IPS-15b (cell line): Measurements from ENCODE around the gene FBXW5.

Source experiments
- H3K27me3 ChIP-seq: one replicate; pipeline ENCODE4 v1.6.1; 2013; ENCODE audit warnings: low read length; ENCODE audit not compliant: control insufficient read depth, insufficient read depth
- H3K36me3 ChIP-seq: one replicate; pipeline ENCODE4 v1.6.1; 2013; ENCODE audit warnings: low read length; ENCODE audit not compliant: control insufficient read depth, insufficient read depth
- H3K4me1 ChIP-seq: one replicate; pipeline ENCODE4 v1.6.1; 2013; ENCODE audit warnings: mild to moderate bottlenecking, low read length; ENCODE audit not compliant: control insufficient read depth, insufficient read depth
- H3K4me3 ChIP-seq: one replicate; pipeline ENCODE4 v1.5.1; 2013; ENCODE audit warnings: low read depth, low read length
- H3K9ac ChIP-seq: one replicate; pipeline ENCODE4 v1.6.1; 2013; ENCODE audit warnings: low read depth, mild to moderate bottlenecking, low read length
- H3K9me3 ChIP-seq: one replicate; pipeline ENCODE4 v1.6.1; 2013; ENCODE audit warnings: mild to moderate bottlenecking, low read length; ENCODE audit not compliant: control insufficient read depth, insufficient read depth

FBXW5 gene

DNA sequence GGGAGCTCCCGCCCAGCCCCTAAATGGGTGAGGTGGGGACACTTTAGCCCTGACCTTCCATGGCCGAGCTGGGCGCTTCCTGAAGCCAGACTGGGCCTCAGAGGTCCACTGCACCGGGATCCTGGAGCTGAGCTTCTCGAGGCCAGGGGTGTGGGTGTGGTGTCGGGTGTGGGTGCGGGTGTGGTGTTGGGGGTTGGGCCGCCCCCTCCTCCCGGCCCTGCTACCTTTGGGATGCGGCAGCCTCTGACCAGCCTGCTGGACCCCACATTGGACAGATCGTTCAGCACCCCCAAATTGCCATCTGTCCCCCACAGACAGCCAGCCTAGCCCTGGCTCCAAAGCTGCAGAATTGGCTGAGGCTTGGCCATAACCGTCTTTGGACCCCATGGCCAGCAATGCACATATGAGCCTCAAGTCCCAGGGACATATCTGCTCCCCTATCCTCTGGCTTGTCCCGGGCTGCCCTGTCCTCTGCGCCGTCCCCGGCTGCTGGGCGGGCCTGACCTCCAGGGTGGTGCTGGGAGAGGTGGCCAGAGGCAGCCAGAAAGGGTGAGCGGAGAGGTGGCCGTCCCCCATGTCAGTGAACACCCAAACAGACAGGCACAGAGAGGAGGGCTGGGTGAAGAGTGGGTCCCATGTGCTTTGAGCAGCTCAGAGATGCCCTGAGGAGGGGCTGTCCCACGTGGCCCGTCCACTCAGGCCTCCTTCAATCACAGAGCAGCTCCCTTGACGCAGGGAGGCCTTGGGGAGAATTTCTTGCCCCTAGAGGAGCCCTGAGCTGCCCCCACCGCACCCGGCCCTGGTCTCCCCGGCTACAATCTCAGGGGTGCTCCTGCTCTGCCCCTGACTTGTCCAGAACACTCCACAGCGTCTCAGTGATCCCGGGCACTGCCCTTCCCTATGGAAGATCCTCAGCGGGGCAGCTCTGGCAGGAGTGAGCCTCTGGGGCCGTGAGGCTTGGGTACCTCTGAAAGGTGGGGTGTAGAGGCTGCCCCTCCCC lies 29.4 kb upstream of the FBXW5 start:
- no peak overlapping the region for H3K9ac ChIP-seq
- no peak overlapping the region for H3K4me3 ChIP-seq
- H3K36me3 ChIP-seq = no peaks in the 10 kb centered on the region
- no peaks in the 10 kb centered on the region for H3K27me3 ChIP-seq
- H3K9me3 ChIP-seq = no peaks in the 10 kb centered on the region
- no peaks in the 10 kb centered on the region for H3K4me1 ChIP-seq

DNA sequence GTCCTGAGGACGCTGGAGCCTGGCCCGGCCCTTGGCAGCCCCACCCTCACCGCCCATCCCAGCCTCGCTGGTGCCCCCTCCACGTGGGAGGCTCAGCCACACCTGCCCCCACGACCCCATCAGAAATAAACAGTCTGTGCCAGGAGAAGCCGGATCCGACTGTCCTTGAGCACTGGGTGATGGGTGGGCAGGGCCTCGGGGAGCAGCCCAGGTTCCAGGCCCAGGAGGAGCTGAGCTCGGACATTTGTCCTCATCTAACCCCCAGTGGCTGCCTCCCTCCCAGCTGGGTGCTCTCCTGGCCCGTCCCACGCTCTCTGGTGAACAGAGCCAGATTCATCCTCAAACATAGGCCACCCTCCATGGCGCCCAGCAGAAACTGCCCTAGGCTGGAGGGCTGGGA lies 28.2 kb upstream of the FBXW5 start:
- H3K9ac ChIP-seq = no peak overlapping the region
- no peaks in the 10 kb centered on the region for H3K36me3 ChIP-seq
- H3K4me1 ChIP-seq = no peaks in the 10 kb centered on the region
- no peaks in the 10 kb centered on the region for H3K27me3 ChIP-seq
- H3K9me3 ChIP-seq = no peaks in the 10 kb centered on the region
- no peak overlapping the region for H3K4me3 ChIP-seq

DNA sequence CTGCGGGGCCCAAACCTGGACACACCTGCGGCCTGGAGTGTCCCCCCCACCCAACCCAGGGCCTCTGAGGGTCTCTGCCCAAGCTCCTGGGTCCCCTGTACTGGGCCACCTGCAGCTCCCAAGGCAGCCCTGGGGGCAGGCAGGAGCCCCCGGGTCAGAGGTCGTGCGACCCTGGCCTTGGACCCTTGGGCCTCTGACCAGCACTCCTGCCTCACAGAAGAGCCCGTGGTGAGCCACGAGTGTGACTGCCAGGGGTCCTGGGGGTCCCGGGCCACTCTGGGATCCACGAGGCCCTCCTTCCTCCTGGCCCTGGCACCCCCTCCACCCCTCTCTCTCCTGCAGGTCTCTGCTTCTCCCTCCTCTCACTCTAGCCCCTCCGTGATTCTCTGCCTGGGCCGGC lies 27.8 kb upstream of the FBXW5 start:
- Histone ChIP-seq H3K27me3 (no peaks in the 10 kb centered on the region), H3K9me3 (no peaks in the 10 kb centered on the region), H3K4me3 (no peak overlapping the region), H3K4me1 (no peaks in the 10 kb centered on the region), H3K9ac (no peak overlapping the region), H3K36me3 (no peaks in the 10 kb centered on the region)

DNA sequence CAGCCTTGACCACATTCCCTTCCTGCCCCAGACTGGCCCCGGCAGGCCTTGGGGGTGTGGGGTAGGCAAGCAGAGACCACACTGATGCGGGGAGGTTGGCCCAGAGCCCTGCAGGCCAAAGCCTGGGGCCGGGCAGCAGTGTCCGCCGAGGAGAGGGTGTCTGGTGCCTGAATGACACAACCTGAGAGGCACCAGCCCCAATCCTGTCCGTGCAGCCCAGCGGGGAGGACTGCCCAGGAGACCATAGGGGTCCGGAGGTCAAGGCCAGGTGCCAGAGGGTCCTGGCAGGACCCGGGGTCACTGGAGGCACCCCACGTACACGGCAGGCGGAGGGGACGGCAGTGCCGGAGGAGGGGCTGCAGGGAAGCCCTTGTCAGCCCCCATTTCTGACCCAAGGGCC lies 27.2 kb upstream of the FBXW5 start:
- H3K27me3 ChIP-seq = no peaks in the 10 kb centered on the region
- no peak overlapping the region for H3K9ac ChIP-seq
- H3K4me3 ChIP-seq = no peak overlapping the region
- H3K9me3 ChIP-seq = no peaks in the 10 kb centered on the region
- no peaks in the 10 kb centered on the region for H3K36me3 ChIP-seq
- no peaks in the 10 kb centered on the region for H3K4me1 ChIP-seq

DNA sequence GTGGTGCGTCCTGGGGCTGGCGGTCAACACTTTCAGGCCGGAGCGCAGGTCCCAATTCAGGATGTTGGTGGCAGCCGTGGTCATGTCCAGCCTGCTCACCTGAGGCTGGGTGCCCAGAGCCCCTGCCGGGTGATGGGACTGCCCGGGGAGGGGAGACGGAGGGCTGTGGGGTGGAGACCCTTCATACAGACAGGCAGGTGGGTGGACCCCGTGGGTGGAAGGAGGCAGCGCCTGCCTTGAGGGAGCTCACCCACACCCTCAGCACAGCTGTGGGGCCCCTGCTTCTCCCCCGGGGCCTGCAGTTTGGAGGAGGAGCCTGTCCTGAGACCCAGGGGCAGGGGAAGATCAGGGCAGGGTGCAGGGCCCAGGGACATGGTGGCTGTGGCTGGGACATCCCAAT lies 25.8 kb upstream of the FBXW5 start:
- no peaks in the 10 kb centered on the region for H3K9me3 ChIP-seq
- no peak overlapping the region for H3K4me3 ChIP-seq
- H3K36me3 ChIP-seq = no peaks in the 10 kb centered on the region
- H3K4me1 ChIP-seq = peaks cover 7% of the 10 kb centered on the region
- H3K27me3 ChIP-seq = no peaks in the 10 kb centered on the region
- no peak overlapping the region for H3K9ac ChIP-seq

DNA sequence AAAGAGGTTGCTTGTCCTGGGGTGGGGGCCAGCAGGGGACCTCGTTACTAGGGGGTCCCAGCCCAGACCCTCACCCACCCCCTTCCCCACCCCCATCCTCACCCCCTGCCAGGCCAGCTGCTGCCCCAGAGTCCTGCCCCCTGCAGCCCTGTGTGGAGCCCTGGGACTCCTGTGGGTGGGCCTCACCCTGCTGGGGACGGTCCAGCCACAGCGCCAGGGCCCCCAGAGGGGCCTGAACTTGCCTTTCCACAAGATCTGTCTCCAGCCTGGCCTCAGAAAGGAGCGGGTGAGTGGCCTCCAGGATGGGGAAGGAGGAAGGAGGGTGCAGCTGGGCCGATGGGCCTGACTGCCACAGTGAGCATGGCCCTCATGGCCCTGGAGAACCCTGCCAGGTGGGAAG lies 25.2 kb upstream of the FBXW5 start:
- Histone ChIP-seq H3K4me1 (peaks cover 7% of the 10 kb centered on the region), H3K27me3 (no peaks in the 10 kb centered on the region), H3K9ac (no peak overlapping the region)

DNA sequence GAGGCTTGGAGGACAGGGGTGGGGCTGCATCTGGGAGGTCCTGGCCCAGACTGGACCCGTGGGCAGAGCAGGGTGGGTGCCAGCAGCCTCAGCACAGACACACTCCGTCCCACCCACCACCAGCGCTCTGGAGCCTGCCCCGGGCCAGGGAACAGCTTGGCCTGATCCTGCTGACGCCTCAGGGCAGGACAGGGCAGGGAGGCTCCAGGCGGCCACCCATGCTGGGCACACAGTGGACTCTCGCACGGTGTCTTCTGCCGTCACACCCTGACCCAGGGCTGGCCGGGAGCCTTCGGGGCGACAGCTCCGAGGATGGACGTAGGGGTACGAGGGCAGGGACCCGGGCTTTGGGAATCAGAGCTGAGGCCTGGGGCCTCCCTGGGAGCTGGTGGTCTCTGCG lies 24.6 kb upstream of the FBXW5 start:
- Histone ChIP-seq H3K36me3 (no peaks in the 10 kb centered on the region), H3K4me1 (peaks cover 7% of the 10 kb centered on the region), H3K4me3 (no peak overlapping the region), H3K9ac (no peak overlapping the region), H3K27me3 (no peaks in the 10 kb centered on the region), H3K9me3 (no peaks in the 10 kb centered on the region)

More for the DNA sequence above, 25.2 kb upstream of the FBXW5 start:
- no peaks in the 10 kb centered on the region for H3K36me3 ChIP-seq
- H3K9me3 ChIP-seq = no peaks in the 10 kb centered on the region
- no peak overlapping the region for H3K4me3 ChIP-seq

DNA sequence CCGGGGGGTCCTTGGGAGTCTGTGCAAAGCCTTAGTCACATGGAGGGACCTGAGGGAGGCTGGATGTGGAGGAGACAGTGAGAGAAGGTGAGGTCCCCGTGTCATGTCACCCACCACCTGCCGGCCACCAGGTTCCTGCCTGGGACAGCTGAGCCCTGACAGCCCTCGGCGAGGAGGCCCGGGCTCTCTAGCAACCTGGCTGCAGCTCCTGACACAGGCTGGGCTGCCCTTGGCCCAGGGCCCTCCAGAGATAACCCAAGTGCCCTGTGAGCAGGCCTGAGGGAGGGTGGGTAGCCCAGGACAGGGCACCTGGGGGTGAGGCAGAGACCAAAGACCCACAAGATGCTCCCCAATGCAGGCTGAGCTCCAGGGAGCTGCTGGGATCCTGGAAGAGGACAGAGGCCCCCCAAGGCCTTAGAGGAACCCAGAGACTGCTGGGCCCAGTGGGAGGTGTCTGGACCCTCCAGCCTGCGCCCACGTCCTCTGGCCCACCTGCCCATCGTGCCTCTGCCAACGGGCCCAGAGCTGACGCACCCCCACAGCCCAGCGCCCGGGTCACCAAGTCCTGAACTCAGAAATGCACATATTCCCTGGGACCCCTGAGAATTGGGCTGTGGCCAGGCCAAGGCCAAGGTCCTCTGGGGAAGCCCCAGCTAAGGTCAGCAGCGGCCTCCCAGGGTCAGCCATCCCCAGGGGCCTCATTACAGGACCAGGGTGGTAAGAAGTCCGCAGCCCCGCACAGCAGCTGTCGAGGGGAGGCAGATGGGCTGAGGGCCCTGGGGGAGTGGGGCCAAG lies 24.0 kb upstream of the FBXW5 start:
- no peak overlapping the region for H3K9ac ChIP-seq
- no peaks in the 10 kb centered on the region for H3K9me3 ChIP-seq
- H3K27me3 ChIP-seq = no peaks in the 10 kb centered on the region
- H3K4me3 ChIP-seq = no peak overlapping the region
- no peaks in the 10 kb centered on the region for H3K36me3 ChIP-seq
- H3K4me1 ChIP-seq = peaks cover 7% of the 10 kb centered on the region

DNA sequence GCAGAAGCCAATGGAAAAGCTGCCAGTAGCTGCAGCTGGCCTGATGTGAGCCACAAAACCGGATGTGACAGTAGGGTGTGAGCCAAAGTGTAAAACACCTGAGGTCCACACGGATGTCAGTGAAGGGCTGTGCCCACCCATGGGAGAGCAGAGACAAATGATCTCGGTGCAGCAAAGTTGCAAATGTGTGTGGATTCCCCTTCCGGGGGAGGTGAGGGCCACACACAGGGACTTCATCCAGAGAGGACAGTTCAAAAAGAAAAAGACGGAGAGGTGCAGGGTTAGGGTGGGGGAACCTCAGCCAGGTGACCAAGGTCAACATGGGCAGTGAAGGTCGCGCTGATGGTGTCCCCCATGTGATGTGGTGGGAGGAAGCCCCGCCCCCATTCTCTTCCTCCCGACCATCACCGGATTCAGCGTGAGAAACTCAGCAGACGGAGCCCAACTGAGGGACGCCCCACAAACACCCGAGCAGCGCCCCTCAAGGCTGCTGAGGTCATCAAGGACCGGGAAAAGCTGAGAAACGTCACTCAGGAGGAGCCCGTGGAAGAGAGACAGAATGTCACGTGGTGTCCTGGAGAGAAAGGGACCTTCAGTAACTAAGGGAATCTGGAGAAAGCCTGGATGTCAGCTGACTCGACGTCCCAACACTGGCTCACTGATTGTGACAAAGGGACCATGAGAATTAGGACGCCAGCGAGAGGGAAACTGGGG lies 21.4 kb upstream of the FBXW5 start:
- Histone ChIP-seq H3K9me3 (no peaks in the 10 kb centered on the region), H3K27me3 (no peaks in the 10 kb centered on the region), H3K4me1 (peaks cover 7% of the 10 kb centered on the region), H3K4me3 (no peak overlapping the region), H3K36me3 (no peaks in the 10 kb centered on the region), H3K9ac (no peak overlapping the region)

DNA sequence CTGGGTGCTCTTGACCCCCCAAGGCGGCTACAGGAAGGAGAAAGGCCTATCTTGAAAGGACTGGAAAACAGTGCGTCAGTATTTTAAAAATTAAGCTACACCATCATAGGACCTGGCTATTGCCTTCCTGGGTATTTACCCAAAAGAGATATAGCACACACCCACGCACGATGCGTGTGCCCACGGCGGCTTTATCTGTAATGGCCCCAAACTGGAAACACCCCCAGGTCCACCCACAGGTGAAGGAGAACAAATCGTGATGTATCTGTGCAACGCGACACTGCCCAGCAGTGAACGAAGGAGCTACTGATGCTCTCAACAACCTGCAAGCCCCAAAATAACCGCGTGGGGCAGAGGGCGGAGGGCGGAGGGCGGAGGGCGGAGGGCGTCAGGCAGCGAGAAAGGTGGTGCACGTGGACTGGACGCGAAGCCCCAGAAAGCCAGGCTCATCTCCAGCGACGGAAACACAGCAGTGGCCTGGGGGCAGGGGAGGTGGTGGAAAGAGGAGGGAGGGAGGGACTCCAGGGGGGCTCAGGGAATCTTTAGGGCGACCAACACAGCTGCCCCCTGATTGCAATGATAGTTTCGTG lies 20.4 kb upstream of the FBXW5 start:
- H3K36me3 ChIP-seq = no peaks in the 10 kb centered on the region
- no peaks in the 10 kb centered on the region for H3K27me3 ChIP-seq
- no peak overlapping the region for H3K4me3 ChIP-seq
- no peaks in the 10 kb centered on the region for H3K9me3 ChIP-seq
- H3K4me1 ChIP-seq = peaks cover 7% of the 10 kb centered on the region
- no peak overlapping the region for H3K9ac ChIP-seq

DNA sequence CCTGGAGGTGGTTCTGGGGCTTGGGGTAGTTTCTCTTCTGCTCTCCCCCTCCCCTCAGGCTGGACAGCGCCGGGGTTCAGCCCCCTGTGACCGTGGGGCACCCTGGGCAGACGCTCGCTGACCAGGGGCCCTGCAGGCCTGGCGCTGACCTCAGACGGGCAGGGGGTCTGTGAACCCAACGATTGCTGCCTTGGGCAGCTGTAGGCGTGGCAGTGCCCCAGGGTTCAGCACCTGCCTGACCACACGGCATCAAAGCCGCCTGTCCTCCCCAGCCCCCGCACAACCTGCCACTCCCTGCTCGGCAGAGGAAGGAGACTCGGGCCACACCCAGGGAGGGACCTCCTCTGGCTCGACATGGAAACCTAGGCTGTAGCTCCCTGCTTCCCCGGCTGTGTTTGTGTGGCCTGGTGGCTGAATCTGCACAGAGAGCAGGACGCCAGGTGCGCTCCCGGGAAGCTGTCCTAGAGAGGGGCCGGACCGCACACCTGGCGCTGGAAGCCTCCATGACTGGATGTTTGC lies 19.7 kb upstream of the FBXW5 start:
- Histone ChIP-seq H3K9ac (no peak overlapping the region), H3K36me3 (no peaks in the 10 kb centered on the region), H3K9me3 (no peaks in the 10 kb centered on the region), H3K27me3 (no peaks in the 10 kb centered on the region), H3K4me3 (no peak overlapping the region), H3K4me1 (peaks cover 7% of the 10 kb centered on the region)
